Measurements from ENCODE around the gene PARPBP.

GRCh38 chr12:102118874-102119273 is 1.1 kb upstream of the PARPBP start:
- TF ChIP-seq CTCF (IDR thresholded peaks at IDR 0.05; ENCODE audit: low read length) (no peak), EZH2 (IDR thresholded peaks at IDR 0.05; ENCODE audit: borderline replicate concordance, low read length) (no peak)
